Activated naive CD4-positive, alpha-beta T cell (primary cell): ENCODE results near the gene TMEM81.

Experiments
- DNase-seq, 4 experiments: peaks; one replicate each; lab custom pipeline; 2025; lab: John Stamatoyannopoulos, UW

The TMEM81 gene

DNA sequence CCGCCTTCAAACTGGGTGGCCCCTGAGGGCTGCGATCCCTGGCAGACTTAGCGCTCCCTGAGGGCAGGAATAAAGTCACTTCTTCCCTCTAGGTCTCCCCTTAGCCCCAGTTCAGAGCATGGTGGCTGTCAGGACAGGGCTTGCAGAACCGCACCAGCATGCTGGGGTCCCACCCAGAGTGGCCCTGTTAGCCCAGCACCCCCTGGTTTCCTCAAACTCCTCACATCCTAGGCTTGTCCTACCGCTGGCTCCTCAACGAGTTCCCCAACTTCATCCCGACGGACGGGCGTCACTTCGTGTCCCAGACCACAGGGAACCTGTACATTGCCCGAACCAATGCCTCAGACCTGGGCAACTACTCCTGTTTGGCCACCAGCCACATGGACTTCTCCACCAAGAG, 25.4 kb downstream of the TMEM81 start:
- no peak for DNase-seq

DNA sequence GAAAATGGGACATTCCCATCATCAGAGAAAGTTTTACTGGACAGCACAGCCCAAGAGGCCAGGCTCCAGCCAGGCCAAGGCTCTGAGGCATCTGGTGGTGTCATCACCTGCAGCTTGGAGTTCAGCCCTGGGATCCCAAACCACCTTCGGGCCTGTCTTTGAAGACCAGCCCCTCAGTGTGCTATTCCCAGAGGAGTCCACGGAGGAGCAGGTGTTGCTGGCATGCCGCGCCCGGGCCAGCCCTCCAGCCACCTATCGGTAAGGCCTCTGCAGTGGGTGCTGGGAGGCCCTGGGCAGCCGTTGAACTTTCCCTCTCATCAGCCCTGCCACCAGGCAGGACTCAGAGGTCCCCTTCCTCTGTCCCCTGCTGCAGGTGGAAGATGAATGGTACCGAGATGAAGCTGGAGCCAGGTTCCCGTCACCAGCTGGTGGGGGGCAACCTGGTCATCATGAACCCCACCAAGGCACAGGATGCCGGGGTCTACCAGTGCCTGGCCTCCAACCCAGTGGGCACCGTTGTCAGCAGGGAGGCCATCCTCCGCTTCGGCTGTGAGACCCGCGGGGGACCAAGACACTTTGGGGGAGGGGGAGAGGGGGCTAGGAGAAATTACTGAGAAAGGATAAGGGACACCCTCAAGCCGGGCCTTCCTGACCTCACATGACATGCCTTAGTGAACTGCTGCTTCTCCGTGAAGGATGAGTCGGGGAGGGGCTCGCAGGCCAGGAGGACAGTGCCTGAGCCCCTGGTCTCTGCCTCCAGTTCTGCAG, 26.3 kb downstream of the TMEM81 start:
- DNase-seq = no peak

DNA sequence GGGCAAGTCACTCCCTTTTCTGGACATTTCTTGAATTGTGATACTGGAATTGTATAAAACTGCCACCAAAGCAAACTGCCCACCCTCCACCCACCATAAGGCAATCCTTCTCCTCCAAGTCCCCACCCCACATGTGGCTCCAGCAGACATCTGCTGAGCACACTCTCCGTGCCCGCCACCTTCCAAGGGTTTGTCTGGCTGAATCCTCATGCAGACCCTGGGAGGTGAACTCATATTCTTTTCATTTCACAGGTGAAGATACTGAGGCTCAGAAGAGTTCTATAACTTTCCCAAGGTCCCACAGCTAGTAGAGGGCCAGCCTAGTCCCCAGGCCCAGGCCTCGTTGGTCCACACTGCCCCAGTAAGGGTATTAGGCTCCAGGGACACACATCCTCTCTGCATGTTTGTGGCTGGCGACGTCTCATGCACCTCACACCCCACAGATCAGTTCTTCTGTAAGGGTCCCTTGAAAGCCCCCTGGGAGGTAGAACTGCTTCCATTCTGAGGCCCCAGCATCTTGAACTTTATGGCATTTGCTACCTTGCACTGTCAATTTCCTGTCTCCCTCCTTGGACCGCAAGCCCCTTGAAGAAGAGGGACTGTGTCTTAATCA, 27.2 kb downstream of the TMEM81 start:
- DNase-seq = no peak

DNA sequence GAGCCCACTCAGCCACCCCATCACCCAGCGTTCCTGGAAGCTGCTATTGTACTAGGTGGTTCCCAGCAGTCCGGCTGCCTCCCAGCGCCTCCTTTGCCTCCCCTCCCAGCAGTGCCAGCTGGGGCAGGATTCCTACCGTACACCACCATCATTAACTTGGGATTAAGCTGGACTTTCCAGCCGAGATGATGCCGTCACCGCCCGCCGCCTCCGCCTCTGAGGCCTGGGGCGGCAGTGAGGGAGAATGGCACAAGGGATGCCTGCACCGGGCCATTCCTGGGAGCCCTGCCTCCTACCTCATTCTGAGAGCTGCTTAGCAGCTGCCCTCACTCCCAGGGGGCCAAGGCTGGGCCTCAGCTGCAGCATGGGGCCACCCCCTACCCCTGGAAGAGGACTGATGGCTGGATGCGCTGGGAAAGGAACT, 28.1 kb downstream of the TMEM81 start:
- DNase-seq = no peak

DNA sequence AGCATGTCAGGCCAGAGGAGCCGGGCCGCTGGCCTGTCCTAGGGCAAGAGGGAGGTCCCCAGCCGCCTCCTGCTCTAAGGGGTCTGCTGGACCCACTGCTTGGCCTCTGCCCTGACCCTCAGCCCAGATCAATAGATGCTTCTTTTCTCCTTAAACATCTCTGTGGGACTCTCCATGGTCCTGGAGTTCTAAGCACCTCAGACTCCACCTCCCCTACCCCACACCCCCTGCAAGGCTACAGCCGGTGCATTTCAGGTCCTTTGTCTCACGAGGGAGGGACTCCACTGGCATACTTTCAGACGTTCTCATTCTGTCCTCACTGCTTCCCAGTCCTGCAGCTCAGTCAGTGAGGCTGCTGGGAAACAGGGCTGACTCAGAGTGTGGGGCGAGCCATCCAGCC, 30.2 kb downstream of the TMEM81 start:
- no peak for DNase-seq

DNA sequence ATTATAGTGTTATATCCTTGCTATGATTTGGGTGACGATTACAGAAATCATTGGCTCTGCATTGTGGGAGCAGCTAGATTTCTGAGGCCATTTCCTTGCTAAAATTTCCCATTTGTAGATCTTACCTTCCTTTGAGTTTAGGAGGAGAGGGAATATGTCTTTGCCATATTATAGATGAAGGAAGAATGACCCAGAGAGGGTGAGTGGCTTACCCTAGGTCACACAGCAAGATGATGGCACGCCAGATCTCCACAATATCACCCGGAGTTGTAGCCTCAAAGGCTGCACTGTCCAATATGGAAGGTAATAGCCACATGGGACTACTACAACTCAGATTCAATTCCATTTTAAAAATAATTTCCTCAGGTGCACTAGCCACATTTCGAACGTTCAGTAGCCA, 31.0 kb downstream of the TMEM81 start:
- no peak for DNase-seq

DNA sequence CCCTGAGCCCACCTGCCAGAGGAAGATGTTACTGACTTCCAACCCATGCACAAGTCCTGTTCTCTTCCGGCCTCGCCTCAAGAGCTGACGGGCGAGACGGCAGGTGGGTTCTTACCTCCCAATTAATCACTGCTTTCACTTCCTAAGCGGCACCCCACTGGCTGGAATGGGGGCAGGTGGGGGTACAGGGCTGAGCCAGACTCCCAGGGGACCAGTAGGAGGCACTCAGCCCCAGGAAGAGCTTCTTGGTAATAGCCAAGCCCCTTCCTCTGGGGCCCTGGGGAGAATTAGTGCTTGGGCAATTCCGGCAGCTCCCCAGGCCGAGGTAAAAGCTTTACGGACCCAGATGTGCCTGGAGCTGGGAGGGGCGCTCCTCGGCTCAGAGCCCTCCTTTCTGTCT, 31.6 kb downstream of the TMEM81 start:
- DNase-seq = no peak

DNA sequence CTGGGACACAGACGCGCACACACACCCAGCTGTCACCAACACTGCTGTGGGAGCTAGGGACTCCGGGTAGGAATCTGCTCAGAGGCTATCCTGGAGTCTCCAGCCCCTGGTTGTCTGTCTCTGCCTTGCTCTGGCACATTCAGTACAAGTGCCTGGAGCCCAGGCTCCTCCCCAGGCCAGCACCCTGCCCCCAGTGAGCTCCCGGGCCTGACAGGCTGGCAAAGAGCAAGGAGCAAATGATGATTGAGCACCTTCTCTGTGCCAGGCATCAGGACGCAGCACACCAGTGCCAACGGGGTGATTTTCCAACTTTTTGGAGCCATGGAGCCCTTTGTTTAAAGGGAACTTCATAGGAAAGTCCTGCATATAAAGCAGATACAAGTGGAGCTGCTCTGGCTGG, 34.8 kb downstream of the TMEM81 start:
- no peak for DNase-seq

DNA sequence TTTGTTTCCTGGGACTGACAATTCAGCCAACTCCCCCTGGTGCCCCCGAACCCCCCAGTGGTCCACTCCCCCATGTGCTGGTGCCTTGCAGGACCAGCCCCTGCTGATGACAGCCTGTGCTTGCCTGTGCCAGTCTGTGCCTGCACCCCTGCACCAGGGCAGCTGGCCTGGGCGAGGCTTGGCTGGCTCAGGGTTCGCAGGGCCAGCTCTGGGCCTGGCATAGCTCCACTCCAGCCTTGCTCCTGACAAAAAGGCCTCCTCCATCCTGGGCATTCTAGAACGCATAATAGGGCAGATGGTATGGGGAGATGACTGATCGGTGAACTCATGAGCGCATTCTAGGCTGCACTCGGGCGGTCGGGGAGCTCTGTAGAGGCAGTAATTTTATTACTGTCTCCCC, 35.9 kb downstream of the TMEM81 start:
- DNase-seq = no peak

DNA sequence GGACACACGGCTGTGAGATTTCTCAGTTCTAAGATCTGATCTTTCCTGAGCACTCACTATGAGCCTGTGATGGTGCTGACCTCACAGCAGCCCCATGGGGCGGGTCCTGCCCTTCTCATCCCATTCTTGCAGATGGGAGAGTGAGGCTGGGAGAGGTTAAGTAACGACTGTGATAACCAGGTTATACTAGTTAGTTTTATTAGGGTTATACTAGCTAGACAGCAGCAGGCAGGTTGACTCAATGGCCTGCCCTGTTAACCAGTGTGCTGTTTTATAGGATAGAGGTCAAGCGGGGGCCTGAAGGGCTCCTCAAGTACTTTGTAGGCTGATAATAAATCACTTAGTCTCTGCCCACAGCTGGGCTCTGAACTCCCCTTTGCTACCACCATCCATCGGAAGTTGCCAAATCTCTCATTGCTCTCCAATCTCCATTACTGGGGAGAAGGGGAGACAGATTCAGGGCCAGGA, 36.5 kb downstream of the TMEM81 start:
- no peak for DNase-seq

DNA sequence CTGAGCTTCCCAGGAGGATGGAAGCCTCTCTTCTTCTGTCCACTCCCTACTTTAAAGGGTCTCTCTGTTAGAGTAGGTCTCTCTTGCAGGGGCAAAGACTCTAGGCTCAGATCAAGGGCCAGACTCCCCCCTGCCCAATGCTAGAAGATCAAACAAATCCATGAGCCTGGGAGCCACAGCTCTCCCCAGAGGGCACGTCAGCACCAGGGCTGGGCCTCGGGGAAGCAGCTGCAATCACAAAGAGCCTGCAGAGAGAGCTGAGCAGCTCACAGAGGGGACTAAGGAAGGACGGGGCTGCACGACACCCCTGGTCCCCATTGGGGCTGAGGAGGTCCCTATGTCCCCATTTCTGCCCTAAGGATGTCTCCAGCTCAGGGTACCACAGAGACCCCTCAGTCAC, 37.4 kb downstream of the TMEM81 start:
- DNase-seq = no peak

DNA sequence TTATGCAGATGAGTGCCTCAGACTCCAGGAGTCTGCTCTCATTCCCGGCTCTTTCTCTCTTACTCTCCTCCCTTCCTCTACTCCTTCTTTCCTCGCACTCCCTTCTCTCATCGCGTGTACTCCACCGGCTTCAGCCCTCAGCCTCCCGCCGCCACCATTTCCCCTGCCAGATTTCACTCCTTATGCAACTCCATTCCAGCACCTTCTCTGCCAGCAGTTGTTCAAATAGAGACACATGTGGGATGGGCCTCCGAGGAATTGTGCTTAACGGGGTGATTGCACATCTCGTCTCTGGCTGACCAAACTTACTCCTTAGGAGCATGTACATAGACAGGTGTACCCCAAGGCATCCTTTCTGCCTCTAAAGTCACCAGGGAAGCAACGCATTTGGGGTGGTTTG, 39.1 kb downstream of the TMEM81 start:
- DNase-seq = no peak

DNA sequence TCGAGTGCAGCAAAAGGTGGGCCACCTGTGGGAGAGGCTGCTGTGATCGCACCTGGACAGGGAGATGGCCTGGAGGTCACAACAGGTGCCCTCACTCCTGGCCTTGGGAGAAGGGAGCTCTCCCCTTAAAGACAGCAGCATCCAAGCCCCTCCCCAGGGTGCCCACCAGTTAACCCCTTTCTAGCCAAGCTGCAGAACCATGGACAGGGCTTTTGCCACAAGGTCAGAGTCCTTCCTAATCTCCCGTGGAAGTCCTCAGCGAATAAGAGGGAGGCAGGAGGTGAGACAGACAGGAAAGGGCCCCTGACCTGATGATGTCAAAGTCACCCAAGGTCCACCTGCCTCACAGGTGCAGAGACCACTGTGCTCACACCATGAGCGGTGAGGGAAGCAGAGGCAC, 39.5 kb downstream of the TMEM81 start:
- DNase-seq = no peak

DNA sequence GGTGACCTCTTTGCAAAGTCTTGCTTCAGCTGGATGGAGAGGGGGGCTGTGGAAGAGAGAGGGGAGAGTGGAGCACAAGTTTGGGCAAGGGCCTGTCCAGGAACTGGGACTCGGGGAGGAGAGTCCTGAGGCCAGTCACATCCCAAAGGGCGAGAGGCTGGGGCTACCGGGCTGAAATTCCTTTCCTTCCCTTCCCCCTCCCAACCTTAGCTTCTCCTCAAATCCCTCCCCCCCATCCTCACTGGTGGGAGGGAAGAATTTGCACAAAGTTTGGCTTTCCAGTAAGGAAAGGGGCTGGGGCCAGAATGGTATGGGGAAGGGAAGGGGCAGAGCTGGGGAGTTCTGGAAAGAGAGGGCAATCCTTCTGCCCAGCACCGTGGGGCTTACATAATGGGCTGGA, 40.4 kb downstream of the TMEM81 start:
- no peak for DNase-seq

DNA sequence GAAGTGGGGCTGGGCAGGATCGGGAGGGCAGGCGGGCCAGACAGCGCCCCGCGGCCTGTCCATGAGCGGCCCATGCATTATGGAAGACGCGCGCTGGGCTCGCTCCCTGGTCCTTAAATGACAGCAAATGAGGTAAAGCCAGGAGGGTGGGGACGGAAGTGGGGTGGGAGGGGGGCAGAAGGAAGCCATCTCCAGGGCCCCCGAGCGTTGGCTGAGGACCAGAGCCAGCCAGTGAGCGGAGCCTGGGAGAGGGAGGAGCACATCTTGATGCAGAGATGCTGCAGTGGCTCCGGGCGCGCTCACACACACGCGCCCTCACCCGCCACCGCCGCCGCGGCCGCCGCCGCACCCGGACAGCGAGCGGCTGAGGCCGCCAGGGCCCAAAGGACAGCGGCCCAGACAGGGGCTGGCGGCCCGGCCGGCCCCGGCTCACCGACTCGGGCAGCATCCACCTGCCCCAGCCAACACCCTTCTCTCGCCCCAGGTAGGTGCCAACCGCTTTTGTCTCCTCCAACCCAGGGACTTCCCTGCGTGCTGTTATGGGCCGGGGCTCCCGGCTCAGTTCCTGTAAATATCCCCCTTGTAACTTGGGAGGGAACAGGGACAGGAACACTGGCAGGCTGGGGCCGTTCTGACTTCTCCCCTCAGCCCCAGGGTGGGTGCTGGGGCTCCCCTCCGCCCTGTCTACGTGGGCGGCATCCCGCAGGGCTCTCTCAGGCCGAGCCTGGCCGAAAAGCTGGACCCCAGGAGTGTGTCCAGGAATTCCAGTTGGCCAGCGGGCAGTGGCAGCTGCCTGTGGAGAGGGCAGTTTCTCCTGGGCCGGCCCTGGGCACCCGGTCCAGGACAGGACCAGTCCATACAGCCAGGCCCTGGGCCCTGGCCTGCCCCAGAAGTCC, 41.1 kb downstream of the TMEM81 start, which contains the start of gene CNTN2:
Gene CNTN2 (plus strand): TSS at position 302 of the 896 bp plus-strand sequence. CDS start 9,974 bp downstream, outside the sequence.
- no peak for DNase-seq

DNA sequence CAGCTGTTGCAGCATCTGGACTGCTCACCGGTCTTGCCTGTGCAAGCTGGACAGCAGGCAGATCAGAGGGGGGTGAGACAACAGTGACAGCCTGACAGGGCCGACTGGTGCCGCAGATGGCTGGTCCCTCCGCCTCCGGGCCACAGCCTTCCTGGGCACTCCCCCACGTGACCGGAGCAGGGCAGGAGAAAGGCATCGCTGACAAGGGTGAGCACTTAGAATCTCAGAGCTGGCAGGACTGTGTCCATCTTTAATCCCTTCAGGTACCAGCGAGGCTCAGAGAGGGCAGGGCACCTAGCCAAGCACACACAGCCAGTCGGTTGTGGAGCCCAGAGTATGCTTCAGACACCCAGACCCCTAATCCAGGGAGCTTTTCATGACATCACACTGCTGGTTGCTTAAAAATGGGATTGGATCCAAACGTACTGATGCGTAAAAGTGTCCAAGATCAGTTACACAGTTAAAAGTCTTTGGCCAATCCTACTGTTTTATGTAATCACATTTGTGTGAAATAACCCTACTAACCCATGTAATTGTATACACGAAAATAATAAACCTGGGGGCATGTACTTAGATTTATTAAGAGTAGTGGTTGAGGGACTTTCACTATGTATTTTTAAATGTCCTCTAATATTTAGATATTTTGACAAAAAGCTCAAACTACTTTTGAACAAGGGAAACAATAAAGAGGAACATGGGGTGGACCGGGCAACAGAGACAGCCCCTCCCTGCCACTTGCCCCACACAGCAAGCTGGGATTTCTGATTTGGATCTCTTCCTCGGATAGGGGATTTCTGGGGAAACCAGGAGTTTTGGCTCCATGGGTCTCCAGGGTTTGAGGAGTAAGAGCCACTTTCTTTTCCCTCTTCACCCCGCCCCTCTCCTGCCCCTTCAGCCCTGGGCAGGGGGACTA, 42.0 kb downstream of the TMEM81 start:
- DNase-seq = no peak

DNA sequence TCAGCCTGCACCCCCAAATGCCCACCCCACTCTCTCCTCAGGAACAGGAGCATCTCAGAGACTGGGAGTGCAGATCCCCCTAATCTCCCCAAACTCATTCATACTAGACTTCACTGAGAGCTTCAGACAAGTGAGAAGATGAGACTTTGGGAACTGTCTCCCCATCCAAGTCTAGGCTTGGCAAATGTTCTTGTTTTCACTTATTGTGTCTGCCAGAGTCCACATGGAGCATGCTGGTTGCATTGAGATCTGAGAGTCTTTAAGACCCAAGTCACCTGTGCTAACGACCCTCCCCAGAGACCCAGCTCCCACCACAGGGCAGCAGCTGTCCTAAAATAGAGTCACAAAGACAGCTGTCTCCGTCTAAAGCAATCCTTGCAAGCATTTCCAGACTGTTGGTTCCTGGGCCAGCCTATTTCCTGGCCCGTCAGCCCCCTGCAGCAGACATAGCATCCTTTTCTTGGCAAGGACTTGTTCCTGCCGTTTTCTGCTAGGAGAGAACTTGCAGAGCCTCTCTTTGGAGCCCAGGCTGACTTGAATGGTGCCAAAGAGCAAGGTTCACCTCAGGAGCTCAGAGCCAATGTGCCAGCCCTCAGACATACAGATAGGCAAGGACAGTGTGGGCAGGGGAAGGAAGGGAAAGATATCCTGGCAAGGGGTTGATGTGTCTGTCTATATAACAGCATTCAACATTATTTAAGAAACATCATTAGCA, 43.1 kb downstream of the TMEM81 start:
- no peak for DNase-seq

DNA sequence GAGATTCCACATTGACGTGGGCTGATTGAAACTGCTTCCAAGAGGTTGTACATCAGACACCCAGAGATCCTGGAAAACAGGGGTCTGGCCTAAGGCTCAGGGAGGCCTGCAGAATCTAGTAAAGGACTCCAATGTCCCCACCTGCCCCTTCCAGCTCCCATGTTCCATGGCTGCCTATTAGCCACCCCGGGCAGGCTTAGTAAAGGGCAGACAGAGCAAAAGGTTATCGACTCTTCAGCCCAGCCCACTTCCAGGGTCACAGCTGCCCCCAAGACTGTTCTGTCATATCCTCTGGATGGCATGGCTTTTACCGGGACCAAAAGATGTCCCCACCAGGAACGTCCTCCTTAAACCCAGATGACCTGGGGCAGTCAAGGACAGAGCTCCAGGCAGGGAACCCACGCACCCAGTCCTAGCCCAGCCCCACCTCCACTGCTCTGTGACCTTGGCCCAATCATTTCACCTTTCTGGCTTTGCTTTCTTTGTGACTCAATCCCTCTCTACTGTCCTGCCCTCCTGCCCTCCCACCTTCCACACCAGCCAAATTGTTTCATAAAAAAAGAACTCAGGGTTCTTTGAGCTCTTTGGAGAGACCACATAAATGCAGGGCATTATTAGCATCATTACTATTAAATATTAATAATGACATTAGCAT, 46.0 kb downstream of the TMEM81 start:
- no peak for DNase-seq

DNA sequence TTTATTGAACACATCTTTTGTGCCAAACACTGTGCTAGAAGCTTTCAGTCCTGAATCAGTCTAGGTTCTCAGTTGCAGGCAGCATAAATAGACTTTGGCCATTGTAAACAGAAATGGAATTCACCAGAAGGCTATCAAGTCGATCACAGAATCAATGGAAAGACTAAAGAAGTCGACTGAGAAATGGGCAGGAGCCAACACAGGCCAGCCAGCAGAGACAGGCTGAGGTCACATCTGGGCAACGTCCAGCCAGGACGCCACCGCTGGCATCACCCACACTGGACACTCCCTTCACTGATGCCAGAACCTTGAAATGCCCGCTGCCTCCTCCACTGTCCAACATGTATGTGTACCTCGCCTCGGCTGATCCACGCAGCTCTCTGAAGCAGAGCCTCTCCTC, 46.7 kb downstream of the TMEM81 start:
- DNase-seq = no peak
